HL-60 (cell line): ENCODE data around the gene KSR1.

Source experiments
- DNase-seq, 2 experiments: peaks; one replicate each; pipeline ENCODE4 v3.0.0-alpha.2; 2010 to 2020; ENCODE audit warnings: low read depth in 1 of 2, low spot score in 1 of 2
- H3K27ac ChIP-seq: fragments of 250-450 bp; sonication (Bioruptor Pico); replicated peaks from 2 replicates; pipeline ENCODE4 v1.5.1; 2020; ENCODE audit warnings: mild to moderate bottlenecking, moderate library complexity
- H3K27me3 ChIP-seq: fragments of 250-450 bp; sonication (Bioruptor Pico); 2 replicates; pipeline ENCODE4 v1.5.1; 2021; ENCODE audit warnings: mild to moderate bottlenecking, moderate library complexity; ENCODE audit not compliant: insufficient read depth, poor library complexity, severe bottlenecking
- H3K4me3 ChIP-seq: replicated peaks from 2 replicates; pipeline ENCODE4 v1.5.1; 2011; ENCODE audit warnings: mild to moderate bottlenecking, control low read depth, low read length; ENCODE audit not compliant: insufficient read depth
- GABPA ChIP-seq: IDR thresholded peaks from 2 replicates; pipeline ENCODE4 v1.6.1; 2012; ENCODE audit warnings: low read depth
- POLR2AphosphoS5 ChIP-seq: IDR thresholded peaks from 2 replicates; pipeline ENCODE4 v1.6.1; 2012; ENCODE audit warnings: low read depth
- SPI1 ChIP-seq: IDR thresholded peaks from 2 replicates; pipeline ENCODE4 v1.6.1; 2012; ENCODE audit warnings: low read depth, mild to moderate bottlenecking, borderline replicate concordance
- TF ChIP-seq, protein P1 (sequence below): IDR thresholded peaks from one replicate; pipeline ENCODE4 v1.5.1; 2011; ENCODE audit warnings: low read length, control low read depth, inconsistent platforms; ENCODE audit not compliant: insufficient read depth
- TF ChIP-seq, protein P2 (sequence below): IDR thresholded peaks from 2 replicates; pipeline ENCODE4 v1.6.1; 2012; ENCODE audit warnings: low read depth; ENCODE audit not compliant: insufficient replicate concordance

KSR1 gene

DNA sequence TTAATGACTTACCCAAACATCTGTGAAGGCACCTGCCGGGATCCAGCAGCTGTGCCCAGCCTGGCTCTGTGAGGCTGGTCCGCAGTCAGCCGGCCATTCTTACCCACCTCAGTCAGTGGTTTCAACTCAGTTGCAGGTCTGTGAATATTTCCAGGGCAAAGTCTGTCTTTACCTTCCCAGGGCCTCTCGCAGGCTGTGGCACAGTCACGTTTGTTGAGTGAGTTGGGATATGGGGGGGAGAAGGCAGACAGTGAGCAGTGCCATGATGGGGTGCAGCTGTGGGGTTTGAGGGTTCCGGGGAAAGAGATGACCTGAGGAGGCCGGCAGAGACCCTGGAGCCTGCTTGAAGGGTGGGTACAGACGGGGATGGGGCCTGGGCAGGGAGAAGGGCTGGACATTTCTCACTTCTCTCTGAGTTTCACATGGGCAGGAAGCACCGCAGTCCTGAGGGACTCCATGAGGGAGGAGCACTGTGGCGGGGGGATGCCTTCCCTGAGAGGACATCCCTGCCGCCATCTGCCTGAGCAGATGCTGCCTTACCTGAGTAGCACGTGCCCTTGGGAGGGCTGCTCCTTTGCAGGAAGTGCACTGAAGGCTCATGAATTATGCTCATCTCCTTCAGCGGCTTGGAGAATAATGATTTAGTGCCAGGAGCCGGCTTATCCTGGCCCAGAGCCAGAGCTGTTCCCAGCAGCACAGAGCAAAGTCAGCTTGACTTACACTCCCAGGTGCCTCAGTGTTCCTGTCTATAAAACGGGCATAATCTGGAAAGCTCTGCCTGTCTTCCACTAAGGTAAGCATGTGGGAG lies 48.1 kb downstream of the KSR1 start:
- TF ChIP-seq POLR2AphosphoS5 (no peak), GABPA (no peak), SPI1 (no peak)
- TF ChIP-seq, protein P1, sequence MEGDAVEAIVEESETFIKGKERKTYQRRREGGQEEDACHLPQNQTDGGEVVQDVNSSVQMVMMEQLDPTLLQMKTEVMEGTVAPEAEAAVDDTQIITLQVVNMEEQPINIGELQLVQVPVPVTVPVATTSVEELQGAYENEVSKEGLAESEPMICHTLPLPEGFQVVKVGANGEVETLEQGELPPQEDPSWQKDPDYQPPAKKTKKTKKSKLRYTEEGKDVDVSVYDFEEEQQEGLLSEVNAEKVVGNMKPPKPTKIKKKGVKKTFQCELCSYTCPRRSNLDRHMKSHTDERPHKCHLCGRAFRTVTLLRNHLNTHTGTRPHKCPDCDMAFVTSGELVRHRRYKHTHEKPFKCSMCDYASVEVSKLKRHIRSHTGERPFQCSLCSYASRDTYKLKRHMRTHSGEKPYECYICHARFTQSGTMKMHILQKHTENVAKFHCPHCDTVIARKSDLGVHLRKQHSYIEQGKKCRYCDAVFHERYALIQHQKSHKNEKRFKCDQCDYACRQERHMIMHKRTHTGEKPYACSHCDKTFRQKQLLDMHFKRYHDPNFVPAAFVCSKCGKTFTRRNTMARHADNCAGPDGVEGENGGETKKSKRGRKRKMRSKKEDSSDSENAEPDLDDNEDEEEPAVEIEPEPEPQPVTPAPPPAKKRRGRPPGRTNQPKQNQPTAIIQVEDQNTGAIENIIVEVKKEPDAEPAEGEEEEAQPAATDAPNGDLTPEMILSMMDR, result no peak
- TF ChIP-seq, protein P2, sequence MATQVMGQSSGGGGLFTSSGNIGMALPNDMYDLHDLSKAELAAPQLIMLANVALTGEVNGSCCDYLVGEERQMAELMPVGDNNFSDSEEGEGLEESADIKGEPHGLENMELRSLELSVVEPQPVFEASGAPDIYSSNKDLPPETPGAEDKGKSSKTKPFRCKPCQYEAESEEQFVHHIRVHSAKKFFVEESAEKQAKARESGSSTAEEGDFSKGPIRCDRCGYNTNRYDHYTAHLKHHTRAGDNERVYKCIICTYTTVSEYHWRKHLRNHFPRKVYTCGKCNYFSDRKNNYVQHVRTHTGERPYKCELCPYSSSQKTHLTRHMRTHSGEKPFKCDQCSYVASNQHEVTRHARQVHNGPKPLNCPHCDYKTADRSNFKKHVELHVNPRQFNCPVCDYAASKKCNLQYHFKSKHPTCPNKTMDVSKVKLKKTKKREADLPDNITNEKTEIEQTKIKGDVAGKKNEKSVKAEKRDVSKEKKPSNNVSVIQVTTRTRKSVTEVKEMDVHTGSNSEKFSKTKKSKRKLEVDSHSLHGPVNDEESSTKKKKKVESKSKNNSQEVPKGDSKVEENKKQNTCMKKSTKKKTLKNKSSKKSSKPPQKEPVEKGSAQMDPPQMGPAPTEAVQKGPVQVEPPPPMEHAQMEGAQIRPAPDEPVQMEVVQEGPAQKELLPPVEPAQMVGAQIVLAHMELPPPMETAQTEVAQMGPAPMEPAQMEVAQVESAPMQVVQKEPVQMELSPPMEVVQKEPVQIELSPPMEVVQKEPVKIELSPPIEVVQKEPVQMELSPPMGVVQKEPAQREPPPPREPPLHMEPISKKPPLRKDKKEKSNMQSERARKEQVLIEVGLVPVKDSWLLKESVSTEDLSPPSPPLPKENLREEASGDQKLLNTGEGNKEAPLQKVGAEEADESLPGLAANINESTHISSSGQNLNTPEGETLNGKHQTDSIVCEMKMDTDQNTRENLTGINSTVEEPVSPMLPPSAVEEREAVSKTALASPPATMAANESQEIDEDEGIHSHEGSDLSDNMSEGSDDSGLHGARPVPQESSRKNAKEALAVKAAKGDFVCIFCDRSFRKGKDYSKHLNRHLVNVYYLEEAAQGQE, result no peak
- Histone ChIP-seq H3K4me3 (no peak overlapping the region), H3K27me3 (no peaks in the 10 kb centered on the region), H3K27ac (no peak overlapping the region)
- DNase-seq, result no peak

DNA sequence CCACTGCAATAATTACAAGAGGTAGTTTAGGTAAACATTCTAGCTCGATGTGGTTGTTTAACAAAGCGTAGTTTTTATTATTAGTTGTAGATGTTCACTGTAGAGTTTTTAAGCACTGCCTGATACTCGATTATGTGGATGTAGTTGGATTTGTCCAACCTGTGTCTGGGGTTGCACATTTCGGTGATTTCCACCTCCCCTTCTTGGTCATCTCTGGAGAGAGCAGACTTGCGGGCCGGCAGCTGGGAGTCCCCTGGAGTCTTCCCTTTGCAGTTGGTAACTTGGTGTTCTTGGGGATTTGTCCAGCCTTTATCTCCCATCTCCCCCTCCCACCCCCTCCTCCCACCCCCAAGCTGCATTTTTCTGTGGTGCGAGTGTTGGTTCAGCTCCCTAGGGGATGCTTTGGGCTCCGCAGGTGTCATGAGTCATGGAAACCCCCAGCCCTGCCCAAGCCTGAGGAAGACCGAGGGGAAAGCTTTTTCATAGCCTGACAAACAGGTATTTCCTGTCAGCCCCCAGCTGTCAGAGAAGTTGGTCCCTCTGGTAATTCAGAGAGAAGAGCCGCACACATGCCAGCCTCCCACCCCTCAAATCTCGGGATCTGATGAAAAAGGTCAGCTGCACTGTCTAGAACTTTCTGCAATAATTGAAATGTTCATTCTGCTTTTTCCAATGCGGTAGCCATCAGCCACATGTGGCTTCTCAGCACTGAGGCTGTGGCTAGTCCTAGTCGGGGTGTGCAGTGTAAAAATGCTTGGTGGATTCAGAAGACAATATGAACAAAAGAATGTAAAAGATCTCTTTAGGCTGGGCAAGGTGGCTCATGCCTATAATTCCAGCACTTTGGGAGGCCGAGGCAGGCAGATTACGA lies 50.3 kb downstream of the KSR1 start:
- H3K4me3 ChIP-seq, result no peak overlapping the region
- no peaks in the 10 kb centered on the region for H3K27me3 ChIP-seq
- no peak overlapping the region for H3K27ac ChIP-seq
- TF ChIP-seq SPI1 (no peak), POLR2AphosphoS5 (no peak), GABPA (no peak)
- TF ChIP-seq, protein P2, result no peak
- TF ChIP-seq, protein P1, result no peak
- no peak for DNase-seq

- Histone ChIP-seq H3K27me3 (no peaks in the 10 kb centered on the region), H3K27ac (no peak overlapping the region), H3K4me3 (no peak overlapping the region)
- no peak for DNase-seq
- TF ChIP-seq, protein P1, result no peak
- TF ChIP-seq SPI1 (no peak), POLR2AphosphoS5 (no peak), GABPA (no peak)
- TF ChIP-seq, protein P2, result no peak
These were observed 55.1 kb downstream of the KSR1 start for GRCh38 chr17:27511168-27511883.
